Measurements from ENCODE around the gene TEK.

- no peak for TF ChIP-seq POLR2A (IDR thresholded peaks at IDR 0.05; ENCODE audit: low read length)
- no peak for TF ChIP-seq GATA1 (IDR thresholded peaks at IDR 0.05; ENCODE audit: low read depth, low read length)
Measured at GRCh38 chr9:27206041-27206440, 97.0 kb downstream of the TEK start.

Data from erythroblast (primary cell).